Stimulated activated CD8-positive, alpha-beta memory T cell treated with anti-CD3 and anti-CD28 coated beads, Interleukin-12 subunit alpha, Interleukin-12 subunit beta, amount 100 ng/mL, for 1 hour (primary cell): ENCODE data around the gene HIPK1.
A peak's percentile ranks its signal among the peaks of the same experiment; 100 is the strongest.

Experiments
- DNase-seq: peaks from one replicate; pipeline ENCODE4 v3.0.0-alpha.2; 2020; ENCODE audit warnings: low read depth

HIPK1 gene

DNA sequence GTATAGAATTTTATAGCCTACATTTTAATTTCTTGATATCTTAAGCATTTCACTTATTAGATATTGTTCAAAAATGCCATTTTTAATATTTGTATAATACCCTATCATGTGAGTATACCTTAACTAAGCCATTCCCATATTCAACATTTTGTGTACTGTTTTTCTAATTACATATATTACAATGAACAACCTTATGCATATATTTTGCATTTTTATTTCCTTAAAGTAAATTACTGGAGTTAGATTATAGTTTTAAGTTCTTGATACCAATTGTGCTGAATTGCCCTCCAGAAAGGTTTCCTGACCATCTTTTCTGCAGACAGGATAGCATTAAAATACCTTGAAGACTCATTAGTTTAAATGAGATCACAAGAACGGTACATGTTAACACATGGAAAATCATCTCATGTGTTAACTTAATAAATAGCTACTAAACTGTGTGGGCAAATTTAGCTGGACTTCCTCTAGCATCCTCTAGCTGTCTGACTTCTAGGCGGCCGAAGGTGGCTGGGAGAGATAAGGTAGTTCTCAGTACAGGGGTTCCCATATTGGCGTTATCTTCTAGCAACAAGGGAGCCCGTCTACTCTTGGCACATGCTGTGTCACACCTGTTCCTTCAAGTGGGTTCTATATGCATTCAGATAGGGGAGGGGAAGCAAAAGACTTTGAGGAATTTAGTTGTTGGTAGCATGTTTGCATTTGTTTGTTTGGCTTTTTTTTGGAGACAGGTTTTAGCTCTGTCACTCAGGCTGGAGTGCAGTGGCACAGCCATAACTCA, 15.0 kb upstream of the HIPK1 start:
- DNase-seq, result no peak

DNA sequence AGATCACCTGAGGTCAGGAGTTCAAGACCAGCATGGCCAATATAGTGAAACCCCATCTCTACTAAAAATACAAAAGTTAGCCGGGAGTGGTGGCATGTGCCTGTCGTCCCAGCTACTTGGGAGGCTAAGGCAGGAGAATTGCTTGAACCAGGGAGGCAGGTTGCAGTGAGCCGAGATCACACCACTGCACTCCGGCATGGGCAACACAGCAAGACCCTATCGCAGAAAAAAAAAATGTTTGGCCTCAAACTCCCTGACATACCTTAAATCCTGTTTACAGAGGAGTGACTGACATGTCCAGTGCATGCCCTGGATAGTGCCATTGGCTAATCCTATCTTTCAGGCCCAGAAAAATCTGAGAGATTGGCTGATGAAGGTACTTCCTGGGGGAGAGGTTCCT, 12.2 kb upstream of the HIPK1 start:
- DNase-seq, result no peak

DNA sequence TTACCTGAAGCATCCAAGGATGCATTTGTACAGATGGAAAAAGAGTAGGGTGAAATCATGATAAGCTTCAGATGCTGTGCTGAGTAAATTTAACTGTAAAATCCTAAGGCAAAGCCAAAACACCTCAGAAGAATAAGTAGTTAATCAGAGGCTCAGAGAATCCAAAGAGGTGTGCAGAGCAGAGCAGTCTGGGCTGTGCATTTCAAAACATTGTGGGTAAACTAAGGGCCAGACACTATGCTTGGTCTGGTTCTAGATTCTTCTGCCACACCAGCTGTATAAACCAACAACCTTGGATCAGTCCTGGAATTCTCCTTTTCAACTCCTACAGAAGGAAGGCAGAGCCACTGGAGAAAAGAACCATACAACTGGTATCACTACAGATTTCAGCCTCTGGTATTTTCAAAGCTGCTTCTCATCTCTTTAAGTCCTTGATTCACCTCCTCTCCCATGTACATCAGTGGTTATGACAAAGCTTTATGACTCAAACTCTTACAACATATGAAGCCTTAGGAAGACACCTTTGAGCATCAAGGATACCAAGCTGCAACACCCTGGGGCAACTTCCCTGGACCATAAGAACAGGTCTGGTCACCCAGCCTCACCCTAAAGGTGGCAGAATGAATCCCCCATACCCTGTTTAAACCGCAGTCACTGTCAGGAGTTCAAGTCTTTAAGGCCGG, 11.6 kb upstream of the HIPK1 start:
- DNase-seq, result no peak

DNA sequence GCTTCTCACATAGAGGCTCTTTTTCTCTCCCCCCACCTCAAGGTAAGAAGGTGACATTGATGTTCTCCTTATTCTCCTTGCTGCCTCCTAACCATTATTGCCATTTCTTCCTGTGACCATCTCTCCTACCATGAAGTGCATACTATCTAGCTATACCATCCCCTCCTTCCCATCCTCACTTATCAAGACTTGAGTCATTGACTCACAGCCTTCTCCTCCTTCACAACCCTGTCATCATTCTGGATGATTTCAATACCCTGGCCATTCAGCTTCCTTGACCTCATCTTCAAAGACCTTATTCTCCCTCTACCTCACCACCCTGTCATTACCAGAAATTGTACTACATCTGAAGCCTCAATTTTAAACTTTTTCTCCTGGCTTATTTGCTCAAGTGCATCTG, 10.9 kb upstream of the HIPK1 start:
- DNase-seq, result no peak

DNA sequence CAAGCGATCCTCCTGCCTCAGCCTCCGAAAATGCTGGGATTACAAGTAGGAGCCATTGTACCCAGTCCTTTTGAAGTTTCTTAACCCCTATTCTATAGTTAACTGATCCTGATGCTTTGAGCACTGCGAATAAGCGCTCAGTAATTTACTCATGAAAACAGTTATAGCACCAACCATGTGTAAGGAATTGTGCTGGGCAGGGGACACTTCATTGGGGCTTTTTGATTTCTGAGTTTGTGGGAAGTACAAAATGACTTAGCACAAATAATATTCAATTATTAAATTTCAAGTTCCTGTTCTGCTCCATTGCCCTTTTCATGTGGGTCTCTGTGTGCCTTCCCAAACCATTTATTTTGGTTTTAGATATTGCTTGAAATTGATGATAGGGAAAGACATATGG, 6.2 kb upstream of the HIPK1 start:
- no peak for DNase-seq

DNA sequence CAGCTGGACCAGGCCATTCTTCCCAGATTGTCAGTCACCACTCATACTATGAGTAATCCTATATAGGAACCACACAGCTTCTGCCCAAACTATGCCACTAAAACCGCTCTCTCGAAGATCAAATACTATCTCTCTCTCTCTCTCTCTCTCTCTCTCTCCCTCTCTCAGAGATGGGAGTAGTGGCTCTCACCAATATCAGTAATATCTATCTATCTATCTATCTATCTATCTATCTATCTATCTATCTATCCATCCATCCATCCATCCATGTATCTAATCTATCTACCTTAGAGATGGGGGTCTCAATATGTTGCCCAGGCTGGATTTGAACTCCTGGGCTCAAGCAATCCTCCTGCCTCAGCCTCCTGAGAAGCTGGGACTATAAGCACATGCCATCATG, 4.7 kb upstream of the HIPK1 start:
- DNase-seq, result no peak

DNA sequence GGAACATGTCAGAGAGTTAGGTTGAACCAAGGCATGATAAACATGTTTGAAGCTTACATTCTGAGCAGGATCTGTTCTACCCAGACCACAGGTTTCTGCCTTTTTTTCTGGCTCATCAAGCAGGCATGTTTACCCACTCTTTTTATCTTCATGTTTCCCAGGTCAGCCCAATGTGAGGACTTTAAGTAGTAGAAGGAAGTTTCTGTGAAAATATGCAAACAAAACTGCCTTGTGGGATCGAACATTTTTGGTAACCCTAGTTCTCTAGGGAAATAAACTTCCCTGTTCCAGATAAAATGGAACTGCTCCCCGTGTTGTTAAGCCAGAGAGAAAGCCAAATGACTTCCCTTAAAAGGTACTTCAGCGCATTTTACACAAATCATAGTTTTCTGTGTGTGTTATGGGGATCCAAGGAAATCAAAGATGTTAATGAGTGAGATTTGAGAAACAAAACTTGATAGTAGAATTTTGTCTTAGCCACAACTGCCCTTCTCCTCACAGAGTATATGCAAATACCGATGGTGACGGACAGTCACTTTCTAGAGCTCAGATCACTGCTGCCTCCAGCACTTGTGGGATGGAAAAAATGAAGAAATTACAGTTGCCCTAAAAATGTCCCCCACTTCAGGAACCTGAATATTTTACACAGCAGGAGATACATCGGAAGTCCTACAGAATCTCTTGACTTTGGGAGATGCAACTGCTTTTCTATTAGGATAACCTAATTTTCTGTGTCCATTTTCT, 765 bp upstream of the HIPK1 start:
- no peak for DNase-seq

DNA sequence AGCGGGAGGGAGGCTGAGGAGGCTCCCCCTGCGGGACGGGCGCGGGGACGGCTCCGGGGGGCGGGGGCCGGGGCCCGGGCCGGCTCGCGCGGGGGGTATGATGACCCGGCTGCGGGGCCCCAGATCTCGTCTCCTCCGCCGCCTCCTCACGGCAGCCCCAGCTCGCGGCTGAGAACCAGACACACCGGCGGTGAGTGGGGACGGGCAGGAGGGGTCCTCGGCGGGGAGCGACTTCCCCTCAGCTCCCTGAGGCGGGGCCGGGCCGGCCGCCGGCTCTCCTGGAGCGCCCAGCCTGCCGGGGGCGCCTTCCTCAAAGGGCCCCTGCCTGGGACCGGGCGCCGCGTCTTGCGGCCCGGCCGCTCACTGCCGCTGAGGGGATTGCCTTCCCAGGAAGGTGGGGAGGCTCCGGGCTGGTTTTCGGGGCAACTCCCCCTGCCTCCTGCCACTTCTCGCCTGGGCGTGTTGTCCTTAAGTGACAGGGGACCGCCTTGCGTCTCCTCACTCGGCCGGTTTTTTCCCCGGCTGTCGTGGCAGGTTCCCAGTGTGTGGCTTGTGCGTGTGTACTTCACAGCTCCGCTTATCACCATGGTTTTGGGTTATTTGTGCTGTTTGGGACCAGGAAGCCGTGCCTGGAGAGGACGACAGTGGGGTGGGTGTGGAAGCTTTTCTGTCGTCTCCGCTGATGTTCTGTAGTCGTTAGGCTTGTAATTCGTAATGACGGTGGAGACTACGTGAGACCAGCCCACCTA, 800 bp downstream of the HIPK1 start:
- DNase-seq, result peak; percentile 47

DNA sequence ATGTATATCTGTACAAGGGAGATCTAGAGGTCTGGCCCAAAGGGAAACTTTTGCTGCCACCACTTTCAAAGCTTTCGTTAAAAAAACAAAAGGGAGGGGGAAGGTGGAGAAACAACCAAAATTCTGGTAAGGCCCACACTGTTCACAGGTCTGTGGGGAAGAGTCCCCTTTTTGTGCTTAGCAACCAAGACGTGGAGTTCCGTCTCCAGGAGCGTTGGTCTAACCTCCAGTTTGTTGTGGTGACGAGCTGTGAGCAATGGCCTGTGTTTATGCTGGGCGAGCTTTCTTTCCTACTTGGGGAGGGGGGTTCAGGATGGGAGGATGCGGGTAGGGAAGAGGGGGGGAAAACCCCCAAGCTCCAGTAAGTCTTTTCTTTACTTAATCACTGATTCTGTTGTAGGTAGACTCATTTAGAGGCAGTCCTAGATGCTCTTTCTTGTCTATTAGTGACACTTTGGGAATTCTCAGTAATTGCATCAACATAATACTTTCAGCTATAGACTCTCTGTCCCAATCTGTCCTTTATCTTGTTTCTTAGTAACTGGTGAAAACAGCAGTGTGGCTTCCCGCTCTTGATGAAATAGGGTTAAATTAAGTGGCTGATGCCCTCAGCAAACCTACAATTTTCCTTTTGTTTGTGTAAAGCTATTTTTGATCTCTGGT, 1.5 kb downstream of the HIPK1 start:
- DNase-seq, result peak; percentile 63

DNA sequence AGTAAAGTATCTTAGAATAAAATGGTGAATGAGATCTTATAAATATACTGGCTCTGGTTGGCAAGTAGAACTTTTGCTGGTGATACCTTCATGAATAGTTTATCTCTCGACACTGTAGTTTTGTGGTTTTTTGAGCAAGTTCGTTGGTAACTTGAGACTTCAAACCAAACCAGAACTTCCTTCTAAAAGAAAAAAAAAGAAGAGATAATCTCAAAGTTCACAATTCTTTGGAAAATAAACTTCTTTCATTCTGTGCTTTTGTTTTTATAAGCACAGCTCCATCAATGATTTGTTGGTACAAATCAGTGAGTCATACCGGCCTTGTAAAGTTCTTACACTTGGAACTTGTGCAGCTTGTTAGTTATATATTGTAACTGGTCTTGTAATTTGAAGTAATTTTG, 2.3 kb downstream of the HIPK1 start:
- DNase-seq, result no peak

DNA sequence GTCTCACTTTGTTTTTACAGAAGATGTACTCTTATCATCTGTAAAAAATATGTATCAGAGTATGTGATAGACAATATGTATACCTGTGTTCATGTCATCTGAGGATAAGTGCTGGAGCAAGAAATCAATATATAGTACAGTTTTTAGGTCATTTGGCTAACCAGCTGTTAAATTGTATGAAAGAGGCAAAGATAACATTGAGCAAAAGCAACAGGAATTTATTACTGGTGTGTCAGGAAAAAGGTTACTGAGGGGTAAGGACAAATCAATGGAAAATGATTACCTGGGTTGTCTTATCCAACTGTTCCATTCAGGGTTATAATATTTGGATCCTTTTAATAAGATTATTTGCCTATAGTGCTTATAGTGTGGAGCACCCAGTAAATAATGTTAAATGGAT, 4.9 kb downstream of the HIPK1 start:
- no peak for DNase-seq

DNA sequence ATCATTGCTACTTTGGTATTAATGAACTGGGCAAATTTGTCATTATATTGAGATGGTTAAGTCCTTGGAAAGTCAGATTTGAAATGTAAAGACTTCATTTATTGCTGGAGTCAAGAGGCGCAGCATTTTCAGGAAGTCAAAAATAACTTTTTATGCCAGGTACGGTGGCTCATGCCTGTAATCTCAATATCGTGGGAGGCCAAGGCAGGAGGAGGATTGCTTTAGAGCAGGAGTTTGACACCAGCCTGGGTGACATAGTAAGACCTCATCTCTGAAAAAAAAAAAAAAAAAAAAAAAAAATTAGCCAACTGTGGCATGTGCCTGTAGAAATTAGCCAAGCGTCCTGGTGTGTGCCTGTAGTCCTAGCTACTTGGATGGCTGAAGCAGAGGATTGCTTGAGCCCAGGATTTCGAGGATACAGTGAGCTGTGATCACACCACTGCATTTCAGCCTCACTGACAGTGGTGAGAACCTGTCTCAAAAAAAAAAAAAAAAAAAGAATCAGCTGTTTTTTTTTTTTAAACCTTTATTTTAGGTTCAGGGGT, 5.5 kb downstream of the HIPK1 start:
- DNase-seq, result no peak

DNA sequence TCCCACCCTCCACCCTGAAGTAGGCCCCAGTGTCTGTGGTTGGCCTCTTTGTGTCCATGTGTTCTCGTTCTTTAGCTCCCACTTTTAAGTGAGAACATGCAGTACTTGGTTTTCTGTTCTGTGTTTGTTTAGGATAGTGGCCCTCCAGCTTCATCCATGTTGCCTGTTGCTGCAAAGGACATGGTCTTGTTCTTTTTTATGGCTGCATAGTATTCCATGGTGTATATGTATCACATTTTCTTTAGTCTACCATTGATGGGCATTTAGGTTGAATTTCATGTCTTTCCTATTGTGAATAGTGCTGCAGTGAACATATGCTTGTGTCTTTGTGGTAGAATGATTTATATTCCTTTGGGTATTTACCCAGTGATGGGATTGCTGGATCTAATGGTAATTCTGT, 6.1 kb downstream of the HIPK1 start:
- no peak for DNase-seq

DNA sequence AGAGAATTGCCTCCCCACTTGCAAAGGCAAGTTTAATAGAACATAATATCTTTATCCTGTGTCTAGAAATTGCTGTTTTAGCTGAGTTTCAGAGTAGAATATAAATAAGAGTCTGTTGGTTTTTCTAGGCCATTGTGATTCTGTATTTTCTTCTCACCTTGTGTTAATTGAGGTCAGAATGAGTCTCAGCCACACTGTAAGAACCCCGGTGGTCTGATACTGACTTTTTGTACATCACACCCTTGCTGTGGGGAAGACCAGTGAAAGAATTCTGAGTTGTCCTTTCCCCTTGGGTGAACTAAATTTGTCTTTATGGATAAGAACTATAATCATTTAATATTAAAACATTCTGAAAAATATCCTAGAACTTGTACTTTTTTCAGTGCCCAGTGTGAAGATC, 6.8 kb downstream of the HIPK1 start:
- no peak for DNase-seq

DNA sequence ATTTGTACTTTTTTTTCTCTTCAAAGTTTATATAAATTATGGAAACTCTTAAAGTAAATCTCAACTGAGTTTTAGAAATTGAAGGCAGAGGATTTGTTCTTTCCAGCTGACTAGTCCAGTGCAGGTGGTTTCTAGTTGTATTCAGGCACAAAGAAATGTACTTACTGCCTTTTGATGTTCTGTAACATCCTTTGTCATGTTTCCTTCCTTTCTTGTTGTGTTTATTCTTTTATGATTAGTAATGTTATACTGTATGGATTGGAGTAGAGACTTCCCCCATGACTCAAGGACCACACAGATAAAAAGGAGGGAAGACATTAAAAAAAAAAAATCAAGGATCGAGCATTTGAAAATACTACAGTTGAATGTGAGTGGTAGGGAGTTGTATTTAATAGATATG, 8.0 kb downstream of the HIPK1 start:
- no peak for DNase-seq

DNA sequence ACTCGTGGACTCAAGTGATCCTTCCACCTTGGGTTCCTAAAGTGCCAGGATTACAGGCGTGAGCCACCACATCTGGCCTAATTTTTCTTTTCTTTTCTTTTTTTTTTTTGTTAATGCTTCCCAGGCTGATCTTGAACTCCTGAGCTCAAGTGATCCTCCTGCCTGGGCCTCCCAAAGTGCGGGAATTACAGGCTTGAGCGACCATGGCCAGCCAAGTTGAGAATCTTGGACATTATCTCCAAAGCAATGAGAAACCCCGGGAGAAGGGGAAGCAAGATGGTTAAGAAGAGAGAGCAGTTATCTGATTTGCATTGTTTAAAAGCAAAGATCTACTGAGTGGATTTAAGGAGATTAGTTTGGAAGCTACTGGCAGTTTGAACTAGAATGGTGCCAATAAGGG, 9.1 kb downstream of the HIPK1 start:
- no peak for DNase-seq

DNA sequence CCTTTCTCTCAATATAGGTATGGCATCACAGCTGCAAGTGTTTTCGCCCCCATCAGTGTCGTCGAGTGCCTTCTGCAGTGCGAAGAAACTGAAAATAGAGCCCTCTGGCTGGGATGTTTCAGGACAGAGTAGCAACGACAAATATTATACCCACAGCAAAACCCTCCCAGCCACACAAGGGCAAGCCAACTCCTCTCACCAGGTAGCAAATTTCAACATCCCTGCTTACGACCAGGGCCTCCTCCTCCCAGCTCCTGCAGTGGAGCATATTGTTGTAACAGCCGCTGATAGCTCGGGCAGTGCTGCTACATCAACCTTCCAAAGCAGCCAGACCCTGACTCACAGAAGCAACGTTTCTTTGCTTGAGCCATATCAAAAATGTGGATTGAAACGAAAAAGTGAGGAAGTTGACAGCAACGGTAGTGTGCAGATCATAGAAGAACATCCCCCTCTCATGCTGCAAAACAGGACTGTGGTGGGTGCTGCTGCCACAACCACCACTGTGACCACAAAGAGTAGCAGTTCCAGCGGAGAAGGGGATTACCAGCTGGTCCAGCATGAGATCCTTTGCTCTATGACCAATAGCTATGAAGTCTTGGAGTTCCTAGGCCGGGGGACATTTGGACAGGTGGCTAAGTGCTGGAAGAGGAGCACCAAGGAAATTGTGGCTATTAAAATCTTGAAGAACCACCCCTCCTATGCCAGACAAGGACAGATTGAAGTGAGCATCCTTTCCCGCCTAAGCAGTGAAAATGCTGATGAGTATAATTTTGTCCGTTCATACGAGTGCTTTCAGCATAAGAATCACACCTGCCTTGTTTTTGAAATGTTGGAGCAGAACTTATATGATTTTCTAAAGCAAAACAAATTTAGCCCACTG, 11.5 kb downstream of the HIPK1 start:
- DNase-seq, result peak; percentile 27

DNA sequence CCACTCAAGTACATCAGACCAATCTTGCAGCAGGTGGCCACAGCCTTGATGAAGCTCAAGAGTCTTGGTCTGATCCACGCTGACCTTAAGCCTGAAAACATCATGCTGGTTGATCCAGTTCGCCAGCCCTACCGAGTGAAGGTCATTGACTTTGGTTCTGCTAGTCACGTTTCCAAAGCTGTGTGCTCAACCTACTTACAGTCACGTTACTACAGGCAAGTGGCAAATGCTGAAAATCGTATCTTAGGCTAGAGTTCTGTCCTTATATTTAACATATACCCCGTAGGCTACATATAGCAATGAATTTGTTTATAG, 12.1 kb downstream of the HIPK1 start:
- no peak for DNase-seq

DNA sequence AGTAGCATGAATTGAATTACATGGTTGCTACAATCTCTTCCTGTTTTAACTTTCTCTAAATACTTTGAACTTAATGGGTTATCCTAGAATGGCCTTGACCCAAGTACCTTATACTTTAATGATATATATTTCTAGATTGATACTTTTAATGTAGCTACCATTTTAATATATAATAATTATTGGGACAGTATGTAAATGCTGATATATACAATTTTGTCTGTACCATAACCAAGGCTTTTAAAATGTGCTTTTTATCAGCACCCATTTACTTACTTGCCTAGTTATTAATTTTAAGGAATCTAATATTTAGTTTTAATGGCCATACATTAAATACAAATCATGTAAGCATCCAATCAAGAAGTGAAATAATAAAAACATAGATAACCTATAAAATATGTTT, 13.4 kb downstream of the HIPK1 start:
- DNase-seq, result no peak

DNA sequence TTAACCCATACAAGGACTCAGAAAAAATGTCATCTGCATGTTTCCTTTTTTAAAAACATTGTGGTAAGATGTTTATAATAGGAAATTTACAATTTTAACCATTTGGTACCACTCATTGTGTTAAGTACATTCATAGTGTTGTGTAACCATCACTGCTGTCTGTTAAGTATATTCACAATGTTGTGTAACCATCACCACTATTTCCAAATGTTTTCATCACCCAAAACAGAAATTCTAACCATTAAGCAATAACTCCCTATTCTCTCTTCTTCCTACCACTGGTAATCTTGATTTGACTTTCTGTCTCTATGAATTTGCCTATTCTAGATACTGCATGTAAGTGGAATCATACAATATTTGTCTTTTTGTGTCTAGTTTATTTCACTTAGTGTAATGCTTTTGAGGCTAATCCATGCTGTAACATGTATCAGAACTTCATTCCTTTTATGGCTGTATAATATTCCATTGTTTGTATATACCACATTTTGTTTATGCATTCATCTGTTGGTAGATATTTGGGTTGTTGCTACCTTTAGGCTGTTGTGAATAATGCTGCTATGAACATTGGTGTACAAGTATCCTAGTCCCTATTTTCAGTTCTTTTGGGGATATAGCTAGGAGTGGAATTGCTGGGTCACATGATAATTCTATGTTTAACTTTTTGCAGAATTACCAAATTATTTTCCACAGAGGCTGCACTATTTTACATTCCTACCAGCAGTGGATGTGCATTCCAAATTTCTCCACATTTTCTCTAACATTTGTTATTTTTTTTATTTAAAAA, 14.1 kb downstream of the HIPK1 start:
- no peak for DNase-seq
